ENCODE measurements around the gene HMG20B. TPM values are rescaled to one million over a fixed set of nuclear protein-coding genes. Genes with fewer than 3 reads are reported as not detected.

HMG20B gene
- total RNA-seq, 2 donors from 2014 or later = 87.9 to 118 TPM

DNA sequence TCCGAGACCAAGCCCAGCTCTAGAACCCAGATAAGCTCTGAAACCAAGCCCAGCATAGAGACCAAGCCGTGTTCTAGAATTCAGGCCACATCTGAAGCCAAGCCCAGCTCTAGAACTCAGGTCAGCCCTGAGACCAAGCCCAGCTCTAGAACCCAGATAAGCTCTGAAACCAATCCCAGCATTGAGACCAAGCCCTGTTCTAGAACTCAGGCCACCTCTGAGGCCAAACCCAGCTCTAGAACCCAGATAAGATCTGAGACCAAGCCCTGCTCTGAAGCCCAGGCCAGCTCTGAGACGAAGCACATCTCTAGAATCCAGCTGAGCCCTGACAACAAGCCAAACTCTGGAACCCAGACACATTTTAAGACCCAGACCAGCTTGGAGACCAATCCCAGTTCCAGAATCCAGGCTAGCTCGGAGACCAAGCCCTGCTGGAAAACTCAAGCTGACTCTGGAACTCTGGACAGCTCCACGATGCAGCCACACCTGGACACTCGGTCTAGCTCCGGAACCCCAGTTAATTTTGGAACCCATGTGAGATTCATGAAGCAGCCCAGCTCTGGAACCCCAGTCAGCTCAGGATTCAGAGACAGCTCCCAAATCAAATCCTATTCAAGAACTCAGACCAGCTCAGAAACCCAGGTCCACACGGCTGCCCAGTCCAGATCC lies 18.4 kb downstream of the HMG20B start:
- H3K27me3 ChIP-seq = no peaks in the 10 kb centered on the region
- TF ChIP-seq, protein P1, sequence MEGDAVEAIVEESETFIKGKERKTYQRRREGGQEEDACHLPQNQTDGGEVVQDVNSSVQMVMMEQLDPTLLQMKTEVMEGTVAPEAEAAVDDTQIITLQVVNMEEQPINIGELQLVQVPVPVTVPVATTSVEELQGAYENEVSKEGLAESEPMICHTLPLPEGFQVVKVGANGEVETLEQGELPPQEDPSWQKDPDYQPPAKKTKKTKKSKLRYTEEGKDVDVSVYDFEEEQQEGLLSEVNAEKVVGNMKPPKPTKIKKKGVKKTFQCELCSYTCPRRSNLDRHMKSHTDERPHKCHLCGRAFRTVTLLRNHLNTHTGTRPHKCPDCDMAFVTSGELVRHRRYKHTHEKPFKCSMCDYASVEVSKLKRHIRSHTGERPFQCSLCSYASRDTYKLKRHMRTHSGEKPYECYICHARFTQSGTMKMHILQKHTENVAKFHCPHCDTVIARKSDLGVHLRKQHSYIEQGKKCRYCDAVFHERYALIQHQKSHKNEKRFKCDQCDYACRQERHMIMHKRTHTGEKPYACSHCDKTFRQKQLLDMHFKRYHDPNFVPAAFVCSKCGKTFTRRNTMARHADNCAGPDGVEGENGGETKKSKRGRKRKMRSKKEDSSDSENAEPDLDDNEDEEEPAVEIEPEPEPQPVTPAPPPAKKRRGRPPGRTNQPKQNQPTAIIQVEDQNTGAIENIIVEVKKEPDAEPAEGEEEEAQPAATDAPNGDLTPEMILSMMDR (IDR thresholded peaks at IDR 0.05) = no peak
- intact Hi-C loops (cut with DNase I) = no loop called here
- H3K4me1 ChIP-seq = no peaks in the 10 kb centered on the region
- no peak overlapping the region for H3K27ac ChIP-seq
- H3K4me3 ChIP-seq = no peak overlapping the region
- no peaks in the 10 kb centered on the region for H3K36me3 ChIP-seq
- DNase-seq = no peak
- H3K9ac ChIP-seq (ENCODE audit: low read depth in 2 of 2, low read length in 2 of 2) = no peak overlapping the region
- H3K9me3 ChIP-seq = no peaks in the 10 kb centered on the region

DNA sequence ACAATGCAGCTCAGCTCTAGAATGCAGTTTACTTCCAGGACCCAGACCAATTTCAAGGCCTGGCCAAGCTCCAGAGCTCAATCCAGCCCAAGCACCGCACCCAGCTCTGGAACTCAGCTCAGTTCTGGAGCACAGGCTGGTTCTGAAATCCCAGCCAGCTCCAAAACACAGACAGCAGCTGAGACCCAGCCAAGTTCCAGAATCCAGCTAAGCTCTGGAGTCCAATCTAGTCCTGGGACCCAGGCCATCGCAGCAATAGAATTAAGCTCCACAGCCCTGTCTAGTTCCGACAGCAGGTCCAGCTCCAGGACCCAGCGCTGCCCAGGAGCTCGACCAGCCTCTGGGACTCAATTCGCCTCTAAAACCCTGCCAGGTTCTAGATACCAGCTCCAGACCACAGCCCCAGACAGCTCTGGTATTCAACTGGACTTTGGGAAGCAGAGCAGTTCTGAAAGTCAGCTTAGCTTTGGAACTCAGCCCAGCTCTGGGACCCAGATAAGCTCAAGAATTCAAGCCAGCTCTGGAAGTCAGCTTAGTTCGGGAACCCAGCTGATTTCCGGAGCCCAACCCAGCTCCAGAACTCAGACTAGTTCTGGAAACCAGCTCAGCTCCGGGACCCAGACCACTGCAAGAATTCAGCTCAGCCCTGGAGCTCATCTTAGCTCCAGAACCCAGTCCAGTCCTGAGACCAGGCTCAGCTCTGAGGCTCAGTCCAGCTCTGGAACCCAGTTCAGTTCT lies 19.3 kb downstream of the HMG20B start:
- Histone ChIP-seq H3K27ac (no peak overlapping the region), H3K4me1 (no peaks in the 10 kb centered on the region), H3K36me3 (no peaks in the 10 kb centered on the region), H3K9ac (ENCODE audit: low read depth in 2 of 2, low read length in 2 of 2) (no peak overlapping the region), H3K4me3 (no peak overlapping the region), H3K27me3 (no peaks in the 10 kb centered on the region), H3K9me3 (no peaks in the 10 kb centered on the region)
- TF ChIP-seq, protein P1 (IDR thresholded peaks at IDR 0.05) = no peak
- no peak for DNase-seq
- intact Hi-C loops (cut with DNase I) = no loop called here

DNA sequence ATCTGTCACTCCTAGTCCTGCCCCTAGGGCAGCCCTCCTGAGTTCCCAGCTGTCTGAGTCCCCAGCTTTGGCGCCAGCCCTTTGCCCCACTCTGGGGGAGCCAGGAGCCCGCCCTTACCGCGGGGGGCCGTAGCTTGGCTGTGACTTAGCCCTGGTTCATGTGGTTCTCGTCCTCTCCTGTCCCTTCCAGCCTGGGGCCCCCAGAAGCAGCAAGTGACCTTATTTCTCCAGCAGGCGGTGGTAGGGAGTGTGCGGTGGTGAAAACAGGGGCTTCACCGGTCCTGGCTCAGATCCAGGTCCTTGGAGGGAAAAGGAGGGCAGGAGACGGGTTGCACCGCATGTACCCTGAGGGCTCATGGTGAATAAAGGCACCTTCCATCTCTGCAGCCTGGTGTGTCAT lies 20.4 kb downstream of the HMG20B start:
- intact Hi-C loops (cut with DNase I) = no loop called here
- Histone ChIP-seq H3K9me3 (no peaks in the 10 kb centered on the region), H3K36me3 (no peaks in the 10 kb centered on the region), H3K4me3 (no peak overlapping the region), H3K27ac (no peak overlapping the region), H3K9ac (ENCODE audit: low read depth in 2 of 2, low read length in 2 of 2) (no peak overlapping the region), H3K27me3 (no peaks in the 10 kb centered on the region), H3K4me1 (no peaks in the 10 kb centered on the region)
- DNase-seq = no peak
- TF ChIP-seq, protein P1 (IDR thresholded peaks at IDR 0.05) = no peak

DNA sequence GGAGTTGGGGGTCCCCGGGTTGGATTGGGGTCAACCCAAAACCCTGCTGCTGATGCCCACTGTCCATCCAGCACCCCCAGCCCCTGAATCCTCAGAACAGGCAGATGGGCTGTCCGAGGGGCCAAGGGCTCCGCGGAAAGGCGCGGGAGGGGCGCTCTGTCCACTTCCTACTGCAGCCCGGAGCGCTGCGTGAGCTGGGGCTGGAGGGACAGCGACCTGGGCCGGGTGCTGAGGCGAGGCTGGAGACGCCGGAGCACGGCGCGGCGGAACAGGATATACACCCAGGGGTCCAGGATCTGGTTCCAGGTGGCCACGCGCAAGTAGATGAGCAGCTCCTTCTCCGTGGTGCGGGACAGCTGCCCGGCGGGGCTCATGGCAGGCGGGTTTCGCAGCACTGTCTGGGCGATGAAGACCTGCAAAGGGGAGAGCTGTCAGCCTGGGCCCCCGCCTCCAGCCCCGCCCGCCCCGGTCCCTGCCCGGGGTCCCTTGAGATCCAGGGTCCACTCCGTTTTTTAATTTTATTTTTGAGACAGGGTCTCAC lies 22.8 kb downstream of the HMG20B start:
- intact Hi-C loops (cut with DNase I) = no loop called here
- no peak for DNase-seq
- no peaks in the 10 kb centered on the region for H3K4me1 ChIP-seq

DNA sequence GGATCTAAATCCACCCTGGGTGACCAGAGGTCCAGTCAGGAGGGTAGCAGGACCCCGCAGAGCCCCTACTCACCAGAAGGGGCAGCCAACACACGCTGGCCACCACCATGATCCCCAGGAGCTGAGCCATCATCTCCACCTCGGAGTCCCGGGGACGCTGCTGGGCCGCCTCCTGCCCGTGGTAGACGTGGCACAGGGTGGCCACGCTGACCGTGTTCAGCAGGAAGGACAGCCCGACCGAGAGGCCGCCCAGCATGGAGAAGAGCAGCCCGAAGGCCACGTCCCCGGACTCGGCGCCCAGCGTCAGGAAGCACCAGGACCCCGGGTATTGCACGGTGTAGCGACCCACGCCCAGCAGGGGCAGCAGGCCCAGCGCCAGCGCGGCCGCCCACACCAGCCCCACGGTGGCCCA lies 27.0 kb downstream of the HMG20B start:
- Histone ChIP-seq H3K27me3 (no peaks in the 10 kb centered on the region), H3K4me1 (no peaks in the 10 kb centered on the region), H3K4me3 (no peak overlapping the region), H3K27ac (no peak overlapping the region), H3K9ac (ENCODE audit: low read depth in 2 of 2, low read length in 2 of 2) (no peak overlapping the region), H3K36me3 (no peaks in the 10 kb centered on the region), H3K9me3 (no peaks in the 10 kb centered on the region)
- TF ChIP-seq, protein P1 (IDR thresholded peaks at IDR 0.05) = no peak
- intact Hi-C loops (cut with DNase I) = no loop called here
- no peak for DNase-seq

More for the DNA sequence above, 22.8 kb downstream of the HMG20B start:
- TF ChIP-seq, protein P1 (IDR thresholded peaks at IDR 0.05) = no peak
- no peaks in the 10 kb centered on the region for H3K9me3 ChIP-seq
- no peak overlapping the region for H3K4me3 ChIP-seq
- no peaks in the 10 kb centered on the region for H3K36me3 ChIP-seq
- no peak overlapping the region for H3K9ac ChIP-seq (ENCODE audit: low read depth in 2 of 2, low read length in 2 of 2)
- no peaks in the 10 kb centered on the region for H3K27me3 ChIP-seq
- H3K27ac ChIP-seq = no peak overlapping the region
